GM23338 (cell line): Measurements from ENCODE around the gene MTA2. TPM values are rescaled to one million over a fixed set of nuclear protein-coding genes. Genes with fewer than 3 reads are reported as not detected.
A peak's percentile ranks its signal among the peaks of the same experiment; 100 is the strongest.

Experiments
- ATAC-seq: fragments of 200-7000 bp; cut with Tn5 transposase; 3 replicates; pipeline ENCODE4 v1.9.1; 2020
- DNase-seq: peaks from one replicate; pipeline ENCODE4 v3.0.0-alpha.2; 2015; ENCODE audit warnings: low spot score
- H2AFZ ChIP-seq: fragments of 200-600 bp; sonication (generic); 2 replicates; pipeline ENCODE4 v1.8.0; 2016; ENCODE audit warnings: antibody characterized with exemption, mild to moderate bottlenecking, moderate library complexity
- H3F3A ChIP-seq: fragments of 200-600 bp; sonication (generic); replicated peaks from 2 replicates; pipeline ENCODE4 v1.8.0; 2017; ENCODE audit warnings: antibody characterized with exemption, mixed run types, low read depth
- H3K27ac ChIP-seq: fragments of 200-600 bp; sonication (generic); 2 replicates; pipeline ENCODE4 v1.6.1; 2016; ENCODE audit warnings: low read depth
- H3K27me3 ChIP-seq: fragments of 200-600 bp; sonication (generic); 2 replicates; pipeline ENCODE4 v1.8.0; 2016; ENCODE audit warnings: mild to moderate bottlenecking, mixed run types, moderate library complexity; ENCODE audit not compliant: insufficient read depth
- H3K36me3 ChIP-seq: fragments of 200-600 bp; sonication (generic); 2 replicates; pipeline ENCODE4 v1.8.0; 2016; ENCODE audit warnings: mild to moderate bottlenecking; ENCODE audit not compliant: insufficient read depth
- H3K4me1 ChIP-seq: fragments of 200-600 bp; sonication (generic); 2 replicates; pipeline ENCODE4 v1.8.0; 2016; ENCODE audit warnings: mild to moderate bottlenecking, moderate library complexity; ENCODE audit not compliant: insufficient read depth
- H3K4me2 ChIP-seq: fragments of 200-600 bp; sonication (generic); 2 replicates; pipeline ENCODE4 v1.7.1; 2017; ENCODE audit warnings: mixed run types
- H3K4me3 ChIP-seq: fragments of 200-600 bp; sonication (generic); 2 replicates; pipeline ENCODE4 v1.6.1; 2016; ENCODE audit warnings: mixed run types
- H3K79me2 ChIP-seq: fragments of 200-600 bp; sonication (generic); replicated peaks from 2 replicates; pipeline ENCODE4 v1.8.0; 2017; ENCODE audit warnings: mild to moderate bottlenecking; ENCODE audit not compliant: insufficient read depth
- H3K9me2 ChIP-seq: fragments of 200-600 bp; sonication (generic); 2 replicates; pipeline ENCODE4 v1.8.0; 2017; ENCODE audit not compliant: insufficient read depth
- H4K20me1 ChIP-seq: fragments of 200-600 bp; sonication (generic); replicated peaks from 2 replicates; pipeline ENCODE4 v1.8.0; 2017; ENCODE audit warnings: mild to moderate bottlenecking; ENCODE audit not compliant: insufficient read depth
- H3K27ac Mint-ChIP-seq: 2 replicates; pipeline ENCODE4 v1.8.0; 2020; ENCODE audit warnings: inconsistent platforms, mild to moderate bottlenecking, moderate library complexity, mixed read lengths
- H3K27me3 Mint-ChIP-seq: 3 replicates; pipeline ENCODE4 v1.8.0; 2022; ENCODE audit warnings: low read depth, mild to moderate bottlenecking, moderate library complexity, mixed read lengths, inconsistent platforms; ENCODE audit not compliant: insufficient read depth, poor library complexity
- H3K36me3 Mint-ChIP-seq: 3 replicates; pipeline ENCODE4 v1.8.0; 2021; ENCODE audit warnings: low read depth, mild to moderate bottlenecking, inconsistent platforms, moderate library complexity, mixed read lengths
- H3K4me1 Mint-ChIP-seq: 3 replicates; pipeline ENCODE4 v1.8.0; 2020; ENCODE audit warnings: mild to moderate bottlenecking, inconsistent platforms, mixed read lengths
- H3K4me3 Mint-ChIP-seq: 3 replicates; pipeline ENCODE4 v1.8.0; 2021; ENCODE audit warnings: moderate library complexity, mild to moderate bottlenecking, inconsistent platforms, mixed read lengths
- H3K9me3 Mint-ChIP-seq: 3 replicates; pipeline ENCODE4 v1.8.0; 2020; ENCODE audit warnings: moderate library complexity, mild to moderate bottlenecking, inconsistent platforms, mixed read lengths
- CREB1 ChIP-seq: fragments of 250-450 bp; sonication (Bioruptor Pico); IDR thresholded peaks from 2 replicates; pipeline ENCODE4 v1.5.0; 2020; ENCODE audit warnings: low read depth, mild to moderate bottlenecking, moderate library complexity
- CTCF ChIP-seq, 2 experiments: fragments of 200-600 bp in 1 of 2; sonication (generic) in 1 of 2; conservative IDR thresholded peaks; 2 replicates each; pipeline versions ENCODE4 v1.5.1 to v1.6.1; 2016 to 2017; ENCODE audit warnings: antibody characterized with exemption in 2 of 2, low read depth in 2 of 2, mild to moderate bottlenecking in 2 of 2, moderate library complexity in 1 of 2
- ETS1 ChIP-seq: IDR thresholded peaks from 2 replicates; pipeline ENCODE4 v1.6.1; 2016; ENCODE audit warnings: antibody characterized with exemption
- EZH2 ChIP-seq: fragments of 200-600 bp; sonication (generic); IDR thresholded peaks from one replicate; pipeline ENCODE4 v1.8.0; 2017; ENCODE audit warnings: antibody characterized with exemption, mild to moderate bottlenecking, low read depth; ENCODE audit not compliant: unreplicated experiment
- EZH2phosphoT487 ChIP-seq: fragments of 200-600 bp; sonication (generic); IDR thresholded peaks from one replicate; pipeline ENCODE4 v1.8.1; 2018; ENCODE audit warnings: antibody characterized with exemption; ENCODE audit not compliant: unreplicated experiment
- JUNB ChIP-seq: IDR thresholded peaks from one replicate; pipeline ENCODE4 v1.6.1; 2016; ENCODE audit warnings: antibody characterized with exemption; ENCODE audit not compliant: unreplicated experiment
- NANOG ChIP-seq: IDR thresholded peaks from 2 replicates; pipeline ENCODE4 v1.6.1; 2016; ENCODE audit warnings: antibody characterized with exemption, borderline replicate concordance
- POLR2AphosphoS5 ChIP-seq: IDR thresholded peaks from 2 replicates; pipeline ENCODE4 v1.6.1; 2016; ENCODE audit warnings: antibody characterized with exemption, low read depth
- REST ChIP-seq: IDR thresholded peaks from one replicate; pipeline ENCODE4 v1.6.1; 2018; ENCODE audit warnings: antibody characterized with exemption; ENCODE audit not compliant: unreplicated experiment
- STAT1 ChIP-seq: IDR thresholded peaks from one replicate; pipeline ENCODE4 v1.6.1; 2016; ENCODE audit warnings: antibody characterized with exemption; ENCODE audit not compliant: unreplicated experiment
- ZNF114 ChIP-seq: fragments of 250-450 bp; sonication (Bioruptor Pico); IDR thresholded peaks from 2 replicates; pipeline ENCODE4 v1.5.0; 2020; ENCODE audit warnings: mild to moderate bottlenecking, moderate library complexity
- ZNF331 ChIP-seq: fragments of 250-450 bp; sonication (Bioruptor Pico); IDR thresholded peaks from 2 replicates; pipeline ENCODE4 v1.5.0; 2020; ENCODE audit warnings: low read depth, mild to moderate bottlenecking, moderate library complexity
- ZNF462 ChIP-seq: fragments of 250-450 bp; sonication (Bioruptor Pico); IDR thresholded peaks from 2 replicates; pipeline ENCODE4 v1.5.0; 2020; ENCODE audit warnings: mild to moderate bottlenecking, moderate library complexity
- polyA plus RNA-seq: library from polyadenylated mRNA; unstranded; fragments of >200 nt; fragmentation: Nextera tagmentation; extraction: Ambion mirVana; gene quantifications from 2 replicates; pipeline ENCODE4 v1.2.1, GENCODE V29; 2016
- total RNA-seq: library from RNA; depleted of rRNA; stranded (reverse); fragments of >200 nt; shearing (Covaris generic); gene quantifications from 2 replicates; pipeline ENCODE4 v1.2.3, GENCODE V29; 2014

Gene MTA2
- total and polyA plus RNA-seq, 2 experiments from 2014 or later: 22.9 to 102 TPM

GRCh38 chr11:62567018-62567633 lies 34.5 kb downstream of the MTA2 start:
- peaks cover 34% of the 10 kb centered on the region for H3K4me1 Mint-ChIP-seq
- no peak overlapping the region; the same call in 1 of the 2 replicates for H3K27ac Mint-ChIP-seq

More at GRCh38 chr11:62567018-62567633, 34.5 kb downstream of the MTA2 start:
- DNase-seq (no peak), ATAC-seq (no peak)
- H3K4me1 ChIP-seq: peaks cover 23% of the 10 kb centered on the region
- no peaks in the 10 kb centered on the region for H3K9me2 ChIP-seq
- Mint-ChIP-seq H3K27me3 (peaks cover 15% of the 10 kb centered on the region), H3K4me3 (no peak overlapping the region), H3K36me3 (peaks cover 96% of the 10 kb centered on the region), H3K9me3 (no peaks in the 10 kb centered on the region; the same call in 2 of the 3 replicates)
- no peak overlapping the region for H2AFZ ChIP-seq
- H3F3A ChIP-seq: peaks cover 80% of the 10 kb centered on the region
- H3K4me3 ChIP-seq: no peak overlapping the region
- H3K27me3 ChIP-seq: no peaks in the 10 kb centered on the region
- H3K27ac ChIP-seq: 0 out of 2 replicates have a peak overlapping the region, but pooled peaks have one; percentile 19
- TF ChIP-seq ZNF331 (CRISPR knock-in tag) (no peak), POLR2AphosphoS5 (no peak), CTCF (conservative IDR thresholded peaks at IDR 0.05; ENCODE audit: low read depth in 2 of 2) (no peak), NANOG (no peak), ETS1 (no peak), ZNF462 (CRISPR knock-in tag) (no peak), CREB1 (CRISPR knock-in tag) (no peak), REST (no peak), EZH2 (no peak), JUNB (no peak), ZNF114 (no peak), STAT1 (no peak), EZH2phosphoT487 (no peak)
- H4K20me1 ChIP-seq: peaks cover 88% of the 10 kb centered on the region
- no peak overlapping the region for H3K4me2 ChIP-seq
- H3K36me3 ChIP-seq: peaks cover 84% of the 10 kb centered on the region
- peaks cover 82% of the 10 kb centered on the region for H3K79me2 ChIP-seq
